ENCODE data around the gene PPIG.
"Not testable (repeated sequence)": the region's sequence is repeated elsewhere in the genome, so short reads cannot be mapped to it uniquely, and the experiment has no call there.

PPIG gene

DNA sequence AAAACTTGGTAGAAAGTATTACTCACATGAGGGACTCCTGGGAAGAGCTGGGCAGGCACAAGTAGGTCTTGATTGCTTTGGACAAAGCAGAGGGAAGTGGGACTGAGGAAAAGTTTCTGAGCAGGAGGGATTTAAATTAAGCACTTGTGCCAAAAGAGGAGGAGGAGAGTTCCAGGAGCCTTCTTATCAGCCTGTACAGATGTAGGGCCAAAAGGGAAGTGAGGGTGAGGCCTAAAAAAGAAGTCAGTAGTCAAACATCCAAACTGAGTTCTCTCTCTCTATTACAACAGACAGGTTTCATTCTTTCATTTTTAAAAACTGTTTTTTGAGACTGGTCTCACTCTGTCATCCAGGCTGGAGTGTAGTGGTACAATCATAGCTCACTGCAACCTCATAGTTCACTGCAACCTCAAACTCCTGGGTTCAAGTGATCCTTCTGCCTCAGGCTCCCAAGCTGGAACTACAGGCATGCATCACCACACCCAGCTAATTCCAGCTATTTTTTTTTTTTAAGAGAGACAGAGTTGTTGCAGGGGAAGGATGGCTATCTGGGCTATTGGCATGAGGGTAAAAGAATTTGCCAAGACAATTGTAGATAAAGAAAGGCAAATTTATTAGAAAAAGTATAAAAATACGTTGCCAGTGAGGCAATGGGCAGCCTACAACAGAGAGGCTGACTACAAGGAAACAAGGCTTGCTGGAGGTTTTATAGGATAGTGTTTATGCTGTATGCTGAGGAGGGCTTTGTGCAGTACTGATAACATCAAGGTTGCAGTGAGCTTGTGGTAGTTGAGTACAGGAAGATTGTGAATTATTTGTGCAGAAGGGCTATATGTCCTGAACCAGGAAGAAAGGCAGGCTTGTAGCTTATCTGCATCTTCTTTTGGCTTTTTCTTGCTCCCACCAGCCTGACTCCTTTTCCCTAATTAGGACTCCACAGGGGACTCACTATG is 81.1 kb downstream of the PPIG start:
- DNase-seq (ENCODE audit: low spot score) = no peak

DNA sequence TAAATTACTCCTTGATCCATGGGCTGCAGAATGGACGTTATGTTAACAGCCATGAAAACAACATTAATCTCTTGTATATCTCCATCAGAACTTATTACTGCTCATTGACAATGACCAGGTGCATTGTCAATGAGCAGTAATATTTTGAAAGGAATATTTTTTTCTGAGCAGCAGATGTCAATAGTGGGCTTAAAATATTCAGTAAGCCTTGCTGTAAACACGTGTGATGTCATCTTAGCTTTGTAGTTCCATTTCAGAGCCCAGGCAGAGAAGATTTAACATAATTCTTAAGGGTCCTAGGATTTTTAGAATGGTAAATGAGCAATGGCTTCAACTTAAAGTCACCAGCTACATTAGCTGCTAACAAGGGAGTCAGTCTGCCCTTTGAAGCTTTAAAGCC is 83.4 kb downstream of the PPIG start:
- DNase-seq (ENCODE audit: low spot score) = no peak

DNA sequence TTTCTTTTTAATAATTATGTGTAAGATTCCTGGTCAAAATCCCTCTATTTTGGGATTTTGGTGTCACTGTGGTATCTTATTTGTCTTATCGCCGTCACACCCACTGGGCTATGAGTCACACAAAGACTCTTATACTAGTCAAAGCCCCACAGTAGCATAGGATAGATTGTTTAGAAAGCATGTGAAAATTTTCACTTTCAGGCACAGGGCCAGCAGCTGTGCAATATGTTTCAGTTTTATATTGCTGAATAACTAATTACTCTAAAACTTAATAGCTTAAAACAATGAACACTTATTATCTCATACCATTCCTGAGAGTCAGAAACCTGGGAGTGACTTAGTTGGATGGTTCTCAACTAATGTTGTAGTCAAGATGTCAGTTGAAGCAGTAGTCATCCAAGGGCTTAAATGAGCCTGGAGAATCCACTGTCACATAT is 86.1 kb downstream of the PPIG start:
- DNase-seq (ENCODE audit: low spot score) = no peak

DNA sequence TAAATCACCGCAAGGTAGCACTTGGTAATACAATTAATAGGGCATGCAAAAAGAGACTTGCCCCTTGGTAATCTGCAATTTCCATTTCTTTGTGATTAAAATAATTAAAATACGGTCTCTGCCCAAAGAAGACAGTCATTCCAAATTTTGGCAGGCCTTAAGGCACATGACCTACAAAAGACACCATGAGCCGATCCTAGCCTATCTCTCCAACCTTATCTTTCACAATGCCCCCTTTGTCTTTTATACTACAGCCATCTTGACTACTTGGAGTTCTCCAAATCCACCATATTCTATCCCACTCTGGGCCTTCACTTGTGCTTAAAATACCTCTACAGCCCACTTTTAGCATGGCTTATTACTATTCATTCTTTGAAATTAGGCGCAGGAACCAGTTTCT is 86.8 kb downstream of the PPIG start:
- DNase-seq (ENCODE audit: low spot score) = no peak

DNA sequence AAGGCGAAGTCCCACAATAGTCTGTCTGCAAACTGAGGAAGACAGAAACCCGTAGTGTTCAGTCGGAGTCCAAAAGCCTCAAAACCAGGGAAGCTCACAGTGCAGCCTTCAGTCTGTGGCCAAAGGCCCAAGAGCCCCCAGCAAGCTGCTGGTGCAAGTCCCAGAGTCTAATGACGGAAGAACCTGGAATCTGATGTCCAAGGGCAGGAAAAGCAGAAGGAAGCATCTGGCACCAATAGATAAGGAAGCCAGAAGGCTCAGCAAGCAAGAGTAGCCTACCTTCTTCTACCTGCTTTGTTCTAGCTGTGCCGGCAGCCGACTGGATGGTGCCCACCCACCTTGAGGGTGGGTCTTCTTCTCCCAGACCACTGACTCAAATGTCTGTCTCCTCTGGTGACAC is 88.3 kb downstream of the PPIG start:
- DNase-seq (ENCODE audit: low spot score) = no peak

DNA sequence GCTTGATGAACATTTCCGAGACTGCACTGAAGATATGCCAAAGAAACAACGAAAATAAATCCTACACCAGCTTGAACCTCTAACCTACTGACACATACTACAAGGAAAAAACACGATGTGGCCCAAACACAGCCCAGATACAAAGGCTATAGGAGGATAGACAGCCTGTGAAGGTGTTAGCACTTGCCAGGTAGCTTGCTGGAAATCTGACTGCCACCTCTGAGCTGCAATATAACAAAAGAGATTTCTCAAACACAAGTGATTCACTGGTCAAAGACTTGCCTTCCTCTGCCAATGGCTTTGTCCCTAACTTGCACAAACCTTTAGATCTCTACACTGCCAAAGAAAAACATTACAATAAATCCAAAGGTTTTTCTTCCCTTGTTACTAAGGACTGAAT is 89.0 kb downstream of the PPIG start:
- no peak for DNase-seq (ENCODE audit: low spot score)

DNA sequence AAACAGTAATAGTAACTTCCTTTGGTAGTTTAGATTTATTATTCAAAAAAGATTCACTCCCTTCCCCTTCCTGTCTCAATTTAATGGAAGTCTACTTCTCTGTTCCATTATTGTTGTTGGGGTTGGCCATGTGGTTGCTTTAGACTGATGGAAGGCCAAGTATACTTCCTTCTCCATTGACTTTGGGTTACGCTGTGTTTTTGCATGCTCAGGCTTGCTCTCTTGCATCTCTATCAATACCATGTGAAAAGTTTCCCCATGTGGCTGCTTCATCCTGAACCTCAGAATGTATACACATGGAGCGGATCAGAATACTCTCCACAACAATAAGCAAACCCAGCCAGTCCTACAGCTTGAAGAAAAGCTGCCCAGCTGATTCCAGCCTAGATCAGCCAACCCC is 89.8 kb downstream of the PPIG start:
- DNase-seq (ENCODE audit: low spot score) = no peak

DNA sequence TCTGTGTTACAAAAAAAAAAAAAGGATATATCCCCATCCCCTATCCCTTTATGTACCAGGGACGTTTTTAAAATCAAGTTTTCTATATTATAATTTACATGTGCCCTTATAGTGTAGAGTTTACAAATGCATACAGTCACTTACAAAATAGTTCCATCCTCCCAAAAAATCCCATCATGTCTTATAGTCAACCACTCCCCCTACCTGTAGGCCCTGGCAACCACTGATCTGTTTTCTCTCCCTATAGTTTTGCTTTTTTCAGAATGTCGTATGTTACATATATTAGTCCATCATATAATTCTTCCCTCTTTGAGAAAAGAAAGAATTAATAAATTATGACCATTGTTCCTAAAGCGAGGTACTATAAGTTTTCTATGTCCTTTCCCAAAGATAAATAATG is 92.2 kb downstream of the PPIG start:
- no peak for DNase-seq (ENCODE audit: low spot score)

DNA sequence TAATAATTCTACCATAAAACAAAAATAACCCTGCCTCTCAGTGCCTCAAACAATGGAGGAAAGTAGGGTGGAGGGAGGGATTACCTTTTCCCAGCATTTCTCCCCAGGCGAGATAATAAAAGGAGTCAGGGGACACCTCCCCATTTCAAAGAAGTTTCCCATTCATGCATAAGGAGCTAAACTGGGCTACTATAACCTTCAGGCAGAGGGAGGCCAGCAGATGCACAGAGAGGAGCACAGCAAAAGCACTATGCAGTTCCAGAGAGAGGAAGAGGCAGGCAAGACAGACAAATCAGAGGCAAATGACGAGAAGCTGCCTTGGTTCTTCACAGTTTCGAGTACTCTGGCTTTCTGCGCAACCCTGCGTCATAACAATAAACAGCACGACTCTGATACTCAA is 92.7 kb downstream of the PPIG start:
- DNase-seq (ENCODE audit: low spot score) = no peak

DNA sequence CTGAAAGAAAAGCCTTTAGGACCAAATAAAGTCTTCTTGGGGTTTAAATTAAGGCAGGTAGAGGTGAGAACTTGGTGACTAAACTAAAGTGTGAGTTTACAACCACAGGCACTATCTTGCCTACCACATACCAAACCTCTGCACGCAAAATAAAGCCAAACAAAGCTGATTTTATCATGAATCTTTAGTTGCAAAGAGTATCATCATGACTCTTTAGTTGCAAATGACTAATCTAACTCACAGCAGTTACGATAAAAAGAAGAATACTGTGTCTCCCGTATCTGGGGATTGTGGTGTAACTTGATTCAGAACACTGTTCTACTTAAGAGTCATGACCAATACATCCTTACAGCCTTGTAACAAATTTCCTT is 98.9 kb downstream of the PPIG start:
- no peak for DNase-seq (ENCODE audit: low spot score)

DNA sequence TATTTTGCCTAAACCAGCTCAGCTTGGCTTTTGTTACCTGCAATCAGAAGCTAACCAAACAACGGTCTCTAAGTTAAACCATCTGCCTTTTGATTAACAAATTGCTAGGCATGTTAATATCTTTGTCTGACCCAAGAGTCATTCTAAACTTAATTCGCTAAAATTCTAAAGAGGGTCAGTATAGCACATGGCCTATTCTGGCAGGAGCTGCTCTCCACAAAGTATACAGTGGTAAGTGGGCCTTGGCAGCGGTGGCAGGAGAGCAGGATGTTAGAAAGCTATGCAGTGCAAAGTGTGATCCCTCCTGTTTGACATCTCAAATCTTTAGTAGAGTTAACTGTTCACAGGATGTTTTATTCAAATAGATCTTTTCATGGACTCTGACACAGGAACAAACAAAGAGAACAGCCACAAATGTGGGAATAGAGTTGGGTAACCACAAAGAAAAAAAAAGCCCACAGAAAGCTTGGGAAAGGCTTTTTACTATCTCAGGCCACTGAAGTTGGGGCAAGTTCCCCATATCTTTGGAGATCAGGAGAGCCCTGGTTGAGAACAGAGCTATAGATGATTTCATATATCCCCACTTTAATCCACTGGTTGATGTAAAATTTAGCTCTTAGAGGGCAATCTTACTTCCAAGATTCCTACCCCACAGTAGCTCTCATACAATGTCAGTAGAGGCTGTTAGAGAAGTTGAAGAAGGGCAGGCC is 99.4 kb downstream of the PPIG start:
- DNase-seq (ENCODE audit: low spot score) = no peak

DNA sequence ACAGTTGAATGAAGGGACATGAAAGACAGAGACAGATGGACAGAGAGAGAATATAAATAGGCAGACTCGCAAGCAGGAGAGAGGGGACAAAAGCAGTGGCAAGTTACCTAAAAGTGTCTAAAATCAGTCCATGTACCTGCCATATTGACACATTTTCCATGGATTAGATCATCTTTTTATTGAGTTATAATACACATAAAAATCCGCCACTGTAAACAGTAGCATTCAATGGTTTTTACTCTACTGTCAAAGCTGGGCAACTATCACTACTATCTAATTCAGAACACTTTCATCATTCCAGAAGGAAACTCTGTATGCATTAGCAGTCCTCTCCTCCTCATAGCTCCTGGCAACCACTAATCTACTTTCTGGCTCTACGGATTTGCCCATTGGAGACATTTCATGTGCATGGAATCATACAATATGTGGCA is 100.0 kb downstream of the PPIG start:
- DNase-seq (ENCODE audit: low spot score) = no peak

DNA sequence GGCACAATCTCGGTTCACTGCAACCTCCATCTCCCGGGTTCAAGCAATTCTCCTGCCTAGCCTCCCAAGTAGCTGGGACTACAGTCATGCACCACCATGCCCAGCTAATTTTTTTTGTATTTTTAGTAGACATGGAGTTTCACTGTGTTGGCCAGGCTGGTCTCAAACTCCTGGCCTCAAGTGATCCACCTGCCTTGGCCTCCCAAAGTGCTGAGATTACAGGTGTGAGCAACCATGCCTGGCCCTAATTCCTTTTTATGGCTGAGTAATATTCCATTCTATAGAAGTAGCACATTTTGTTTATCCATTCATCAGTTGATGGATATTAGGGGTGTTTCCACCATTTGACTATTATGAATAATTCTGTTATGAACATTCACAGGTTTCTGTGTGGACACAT is 100.6 kb downstream of the PPIG start:
- DNase-seq (ENCODE audit: low spot score) = not testable (repeated sequence)

DNA sequence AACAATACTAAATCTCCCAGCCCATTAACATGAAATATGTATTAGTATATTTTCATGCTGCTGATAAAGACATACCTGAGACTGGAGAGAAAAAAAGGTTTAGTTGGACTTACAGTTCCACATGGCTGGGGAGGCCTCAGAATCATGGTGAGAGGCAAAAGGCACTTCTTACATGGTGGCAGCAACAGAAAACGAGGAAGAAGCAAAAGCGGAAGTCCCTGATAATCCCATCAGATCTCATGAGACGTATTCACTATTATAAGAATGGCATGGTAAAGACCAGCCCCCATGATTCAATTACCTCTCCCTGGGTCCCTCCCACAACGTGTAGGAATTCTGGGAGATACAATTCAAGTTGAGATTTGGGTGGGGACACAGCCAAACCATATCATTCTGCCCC is 102.7 kb downstream of the PPIG start:
- not testable (repeated sequence) for DNase-seq (ENCODE audit: low spot score)

DNA sequence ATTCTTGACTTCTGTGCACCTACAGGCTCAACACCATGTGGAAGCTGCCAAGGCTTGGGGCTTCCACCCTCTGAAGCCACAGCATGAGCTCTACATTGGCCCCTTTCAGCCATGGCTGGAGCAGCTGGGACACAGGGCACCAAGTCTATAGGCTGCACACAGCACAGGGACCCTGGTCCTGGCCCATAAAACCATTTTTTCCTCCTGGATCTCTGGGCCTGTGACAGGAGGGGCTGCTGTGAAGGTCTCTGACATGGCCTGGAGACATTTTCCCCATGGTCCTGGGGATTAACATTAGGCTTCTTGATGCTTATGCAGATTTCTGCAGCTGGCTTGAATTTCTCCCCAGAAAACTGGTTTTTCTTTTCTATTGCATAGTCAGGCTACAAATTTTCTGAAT is 103.8 kb downstream of the PPIG start:
- not testable (repeated sequence) for DNase-seq (ENCODE audit: low spot score)

DNA sequence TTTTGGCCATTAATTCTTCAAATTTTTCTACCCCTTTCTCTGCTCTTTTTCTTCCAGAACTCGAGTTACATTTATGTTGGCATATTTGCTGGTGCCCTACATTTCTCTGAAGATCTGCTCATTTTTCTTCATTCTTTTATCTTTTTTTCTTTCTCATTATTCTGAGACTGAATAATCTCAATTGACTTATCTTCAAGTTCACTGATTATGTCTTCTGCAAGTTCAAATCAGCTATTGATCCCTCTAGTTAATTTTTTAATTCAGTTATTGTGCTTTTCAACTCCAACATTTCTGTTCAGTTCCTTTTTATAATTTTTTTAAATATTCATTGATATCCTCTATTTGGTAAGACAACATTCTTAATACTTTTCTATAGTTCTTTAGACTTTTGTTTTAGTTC is 106.8 kb downstream of the PPIG start:
- DNase-seq (ENCODE audit: low spot score) = no peak
